HEK293 (cell line): Measurements from ENCODE around the gene CAMKK1.

Experiments
- GLI4 ChIP-seq: fragments of 450-650 bp; formaldehyde crosslinking; IDR thresholded peaks from 2 replicates; pipeline ENCODE4 v1.5.1; 2016; ENCODE audit warnings: missing biosample characterization, missing genetic modification characterization
- KLF7 ChIP-seq: fragments of 450-650 bp; formaldehyde crosslinking; IDR thresholded peaks from 2 replicates; pipeline ENCODE4 v1.5.1; 2016; ENCODE audit warnings: missing biosample characterization, missing genetic modification characterization, borderline replicate concordance
- REST ChIP-seq: fragments of 450-650 bp; formaldehyde crosslinking; IDR thresholded peaks from 2 replicates; pipeline ENCODE4 v1.5.1; 2016; ENCODE audit warnings: missing biosample characterization, missing genetic modification characterization
- SETDB1 ChIP-seq: IDR thresholded peaks from one replicate; pipeline ENCODE4 v1.6.1; 2017; ENCODE audit warnings: mild to moderate bottlenecking, low read length, moderate library complexity, mixed read lengths; ENCODE audit not compliant: insufficient read length
- ZBTB17 ChIP-seq: fragments of 450-650 bp; formaldehyde crosslinking; IDR thresholded peaks from 2 replicates; pipeline ENCODE4 v1.5.1; 2016; ENCODE audit warnings: missing biosample characterization, missing genetic modification characterization
- ZBTB21 ChIP-seq: fragments of 450-650 bp; formaldehyde crosslinking; IDR thresholded peaks from 2 replicates; pipeline ENCODE4 v1.5.1; 2017; ENCODE audit warnings: missing biosample characterization, missing genetic modification characterization
- ZBTB26 ChIP-seq: fragments of 450-650 bp; formaldehyde crosslinking; optimal IDR thresholded peaks from 2 replicates; pipeline ENCODE3; 2016; ENCODE audit warnings: missing biosample characterization, mild to moderate bottlenecking, missing genetic modification characterization
- ZNF23 ChIP-seq: fragments of 450-650 bp; formaldehyde crosslinking; IDR thresholded peaks from 2 replicates; pipeline ENCODE4 v1.5.1; 2016; ENCODE audit warnings: missing biosample characterization, missing genetic modification characterization, borderline replicate concordance
- ZNF24 ChIP-seq: fragments of 450-650 bp; formaldehyde crosslinking; IDR thresholded peaks from 2 replicates; pipeline ENCODE4 v1.5.1; 2016; ENCODE audit warnings: missing biosample characterization, missing genetic modification characterization
- ZNF274 ChIP-seq, 2 experiments: fragments of 200-500 bp in 1 of 2; fragments of 450-650 bp in 1 of 2; sonication (Bioruptor generic) in 1 of 2; formaldehyde crosslinking in 1 of 2; IDR thresholded peaks; 2 replicates each; pipeline versions ENCODE4 v1.5.1 to v1.6.1; 2014 to 2016; ENCODE audit warnings: borderline replicate concordance in 1 of 2, inconsistent platforms in 1 of 2, low read length in 1 of 2, missing biosample characterization in 1 of 2, missing genetic modification characterization in 1 of 2
- ZNF311 ChIP-seq: fragments of 450-650 bp; formaldehyde crosslinking; IDR thresholded peaks from 2 replicates; pipeline ENCODE4 v1.5.1; 2017; ENCODE audit warnings: missing biosample characterization, missing genetic modification characterization, borderline replicate concordance
- ZNF354C ChIP-seq: fragments of 450-650 bp; formaldehyde crosslinking; IDR thresholded peaks from 2 replicates; pipeline ENCODE4 v1.5.1; 2016; ENCODE audit warnings: missing biosample characterization, missing genetic modification characterization, low read depth, borderline replicate concordance
- ZNF366 ChIP-seq: fragments of 450-650 bp; formaldehyde crosslinking; conservative IDR thresholded peaks from 2 replicates; pipeline ENCODE4 v1.5.1; 2016; ENCODE audit warnings: missing biosample characterization, missing genetic modification characterization
- ZNF488 ChIP-seq: fragments of 450-650 bp; formaldehyde crosslinking; IDR thresholded peaks from 2 replicates; pipeline ENCODE4 v1.5.1; 2016; ENCODE audit warnings: missing biosample characterization, missing genetic modification characterization
- ZNF560 ChIP-seq: fragments of 450-650 bp; formaldehyde crosslinking; IDR thresholded peaks from 2 replicates; pipeline ENCODE4 v1.5.1; 2017; ENCODE audit warnings: missing biosample characterization, missing genetic modification characterization, borderline replicate concordance
- ZNF629 ChIP-seq: fragments of 450-650 bp; formaldehyde crosslinking; IDR thresholded peaks from 2 replicates; pipeline ENCODE4 v1.5.1; 2017; ENCODE audit warnings: missing biosample characterization, missing genetic modification characterization
- ZNF843 ChIP-seq: fragments of 450-650 bp; formaldehyde crosslinking; IDR thresholded peaks from 2 replicates; pipeline ENCODE4 v1.5.1; 2016; ENCODE audit warnings: missing biosample characterization, missing genetic modification characterization
- ZSCAN4 ChIP-seq: fragments of 450-650 bp; formaldehyde crosslinking; IDR thresholded peaks from 2 replicates; pipeline ENCODE4 v1.5.1; 2017; ENCODE audit warnings: missing biosample characterization, missing genetic modification characterization
- TF ChIP-seq, protein P1 (sequence below): fragments of 450-650 bp; formaldehyde crosslinking; IDR thresholded peaks from 2 replicates; pipeline ENCODE4 v1.5.1; 2016; ENCODE audit warnings: missing biosample characterization, missing genetic modification characterization
- TF ChIP-seq, protein P2 (sequence below): fragments of 450-650 bp; formaldehyde crosslinking; IDR thresholded peaks from 2 replicates; pipeline ENCODE4 v1.5.1; 2016; ENCODE audit warnings: missing biosample characterization, missing genetic modification characterization

CAMKK1 gene

DNA sequence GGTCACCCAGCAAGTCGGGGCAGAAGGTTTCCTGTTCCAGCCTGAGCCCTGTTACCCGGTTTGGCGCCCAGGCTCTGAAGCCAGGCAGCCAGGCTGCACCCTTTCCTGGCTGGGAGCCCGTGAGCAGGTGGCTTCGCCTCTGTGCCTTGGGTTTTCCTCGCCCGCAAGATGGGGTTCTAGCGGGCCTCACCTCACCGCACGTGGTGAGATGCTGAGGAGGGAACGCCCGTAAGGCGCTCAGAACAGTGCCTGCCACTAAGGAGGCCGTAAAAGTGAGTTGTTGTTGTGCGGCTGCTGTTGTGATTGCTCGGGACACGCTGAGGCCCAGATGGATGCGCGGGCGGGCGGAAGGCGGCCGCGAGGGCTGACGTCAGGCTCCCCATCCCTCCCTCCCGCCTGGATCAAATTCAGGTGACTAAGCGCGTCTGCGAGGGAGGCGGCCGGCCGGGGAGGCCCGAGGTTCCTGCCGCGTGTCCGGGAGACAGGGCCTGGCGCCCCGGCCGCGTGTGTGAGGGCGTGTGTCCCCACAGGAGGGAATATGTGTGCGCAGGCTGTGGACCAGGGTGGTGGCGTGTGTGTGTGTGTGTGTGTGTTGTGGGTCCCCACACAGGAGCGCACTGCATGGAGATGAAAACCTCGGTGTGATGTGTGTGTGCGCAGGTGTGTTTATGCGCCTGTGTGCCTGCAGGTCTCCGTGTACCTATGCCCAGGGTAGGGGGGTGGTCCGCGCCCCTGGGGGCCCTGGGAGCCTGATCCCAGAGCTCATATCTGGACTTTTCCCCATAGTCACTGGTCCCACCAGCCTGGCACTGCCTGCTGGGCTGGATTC is 4.3 kb downstream of the CAMKK1 start (continued):
- TF ChIP-seq ZBTB26: peak; percentile 94
- TF ChIP-seq ZNF843 (tag by site-specific recombination): peak; percentile 71
- TF ChIP-seq, protein P1, sequence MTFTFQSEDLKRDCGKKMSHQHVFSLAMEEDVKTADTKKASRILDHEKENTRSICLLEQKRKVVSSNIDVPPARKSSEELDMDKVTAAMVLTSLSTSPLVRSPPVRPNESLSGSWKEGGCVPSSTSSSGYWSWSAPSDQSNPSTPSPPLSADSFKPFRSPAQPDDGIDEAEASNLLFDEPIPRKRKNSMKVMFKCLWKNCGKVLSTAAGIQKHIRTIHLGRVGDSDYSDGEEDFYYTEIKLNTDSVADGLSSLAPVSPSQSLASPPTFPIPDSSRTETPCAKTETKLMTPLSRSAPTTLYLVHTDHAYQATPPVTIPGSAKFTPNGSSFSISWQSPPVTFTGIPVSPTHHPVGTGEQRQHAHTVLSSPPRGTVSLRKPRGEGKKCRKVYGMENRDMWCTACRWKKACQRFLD (tag by site-specific recombination): no peak
- TF ChIP-seq ZNF560 (tag by site-specific recombination): no peak
- TF ChIP-seq REST (tag by site-specific recombination): peak; percentile 17; the same call in 1 of the 2 replicates
- peak; percentile 99 for TF ChIP-seq ZNF366
- peak; percentile 89 for TF ChIP-seq ZBTB17
- peak; percentile 90 for TF ChIP-seq ZBTB21 (tag by site-specific recombination)
- peak; percentile 85; the same call in 1 of the 2 replicates for TF ChIP-seq GLI4 (tag by site-specific recombination)
- TF ChIP-seq, protein P2, sequence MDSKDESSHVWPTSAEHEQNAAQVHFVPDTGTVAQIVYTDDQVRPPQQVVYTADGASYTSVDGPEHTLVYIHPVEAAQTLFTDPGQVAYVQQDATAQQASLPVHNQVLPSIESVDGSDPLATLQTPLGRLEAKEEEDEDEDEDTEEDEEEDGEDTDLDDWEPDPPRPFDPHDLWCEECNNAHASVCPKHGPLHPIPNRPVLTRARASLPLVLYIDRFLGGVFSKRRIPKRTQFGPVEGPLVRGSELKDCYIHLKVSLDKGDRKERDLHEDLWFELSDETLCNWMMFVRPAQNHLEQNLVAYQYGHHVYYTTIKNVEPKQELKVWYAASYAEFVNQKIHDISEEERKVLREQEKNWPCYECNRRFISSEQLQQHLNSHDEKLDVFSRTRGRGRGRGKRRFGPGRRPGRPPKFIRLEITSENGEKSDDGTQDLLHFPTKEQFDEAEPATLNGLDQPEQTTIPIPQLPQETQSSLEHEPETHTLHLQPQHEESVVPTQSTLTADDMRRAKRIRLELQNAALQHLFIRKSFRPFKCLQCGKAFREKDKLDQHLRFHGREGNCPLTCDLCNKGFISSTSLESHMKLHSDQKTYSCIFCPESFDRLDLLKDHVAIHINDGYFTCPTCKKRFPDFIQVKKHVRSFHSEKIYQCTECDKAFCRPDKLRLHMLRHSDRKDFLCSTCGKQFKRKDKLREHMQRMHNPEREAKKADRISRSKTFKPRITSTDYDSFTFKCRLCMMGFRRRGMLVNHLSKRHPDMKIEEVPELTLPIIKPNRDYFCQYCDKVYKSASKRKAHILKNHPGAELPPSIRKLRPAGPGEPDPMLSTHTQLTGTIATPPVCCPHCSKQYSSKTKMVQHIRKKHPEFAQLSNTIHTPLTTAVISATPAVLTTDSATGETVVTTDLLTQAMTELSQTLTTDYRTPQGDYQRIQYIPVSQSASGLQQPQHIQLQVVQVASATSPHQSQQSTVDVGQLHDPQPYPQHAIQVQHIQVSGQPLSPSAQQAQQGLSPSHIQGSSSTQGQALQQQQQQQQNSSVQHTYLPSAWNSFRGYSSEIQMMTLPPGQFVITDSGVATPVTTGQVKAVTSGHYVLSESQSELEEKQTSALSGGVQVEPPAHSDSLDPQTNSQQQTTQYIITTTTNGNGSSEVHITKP (tag by site-specific recombination): peak; percentile 60
- TF ChIP-seq ZNF23 (tag by site-specific recombination): no peak
- TF ChIP-seq SETDB1: peak; percentile 42
- TF ChIP-seq ZNF274 (IDR thresholded peaks at IDR 0.05; ENCODE audit: low read length): no peak
- no peak for TF ChIP-seq ZNF274 (tag by site-specific recombination; IDR thresholded peaks at IDR 0.05; ENCODE audit: borderline replicate concordance)
- no peak for TF ChIP-seq ZNF311
- peak; percentile 72 for TF ChIP-seq ZSCAN4 (tag by site-specific recombination)
- peak; percentile 96 for TF ChIP-seq ZNF629
- peak; percentile 90 for TF ChIP-seq ZNF24
- TF ChIP-seq ZNF488 (tag by site-specific recombination): peak; percentile 73; the same call in 1 of the 2 replicates
- TF ChIP-seq ZNF354C: no peak
- 0 out of 2 replicates have a peak, but pooled peaks have one; percentile 69 for TF ChIP-seq KLF7 (tag by site-specific recombination)
